ENCODE measurements around the gene RNLS.

DNA sequence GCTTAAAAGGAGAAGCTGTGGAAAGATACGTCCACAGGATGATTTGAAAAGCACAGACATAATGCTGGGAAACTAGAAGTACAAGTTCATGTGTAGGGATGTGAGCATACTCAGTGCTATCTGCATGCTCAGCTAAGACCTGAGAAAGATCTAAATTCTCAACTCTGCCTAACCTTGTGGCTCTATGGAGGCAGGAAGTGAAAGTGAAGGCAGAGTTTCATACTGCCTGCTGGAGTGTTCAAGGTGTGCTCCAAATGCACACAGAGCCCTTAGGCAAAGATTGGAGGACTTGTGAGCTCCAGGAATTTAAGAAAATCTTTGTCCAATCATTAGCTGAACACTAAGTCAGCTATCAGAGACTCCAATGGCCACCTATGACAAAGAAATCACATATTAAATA lies 190.9 kb downstream of the RNLS start:
- TF ChIP-seq, protein P1, sequence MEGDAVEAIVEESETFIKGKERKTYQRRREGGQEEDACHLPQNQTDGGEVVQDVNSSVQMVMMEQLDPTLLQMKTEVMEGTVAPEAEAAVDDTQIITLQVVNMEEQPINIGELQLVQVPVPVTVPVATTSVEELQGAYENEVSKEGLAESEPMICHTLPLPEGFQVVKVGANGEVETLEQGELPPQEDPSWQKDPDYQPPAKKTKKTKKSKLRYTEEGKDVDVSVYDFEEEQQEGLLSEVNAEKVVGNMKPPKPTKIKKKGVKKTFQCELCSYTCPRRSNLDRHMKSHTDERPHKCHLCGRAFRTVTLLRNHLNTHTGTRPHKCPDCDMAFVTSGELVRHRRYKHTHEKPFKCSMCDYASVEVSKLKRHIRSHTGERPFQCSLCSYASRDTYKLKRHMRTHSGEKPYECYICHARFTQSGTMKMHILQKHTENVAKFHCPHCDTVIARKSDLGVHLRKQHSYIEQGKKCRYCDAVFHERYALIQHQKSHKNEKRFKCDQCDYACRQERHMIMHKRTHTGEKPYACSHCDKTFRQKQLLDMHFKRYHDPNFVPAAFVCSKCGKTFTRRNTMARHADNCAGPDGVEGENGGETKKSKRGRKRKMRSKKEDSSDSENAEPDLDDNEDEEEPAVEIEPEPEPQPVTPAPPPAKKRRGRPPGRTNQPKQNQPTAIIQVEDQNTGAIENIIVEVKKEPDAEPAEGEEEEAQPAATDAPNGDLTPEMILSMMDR (IDR thresholded peaks at IDR 0.05; ENCODE audit: low read depth, low read length) = no peak
- no peak for TF ChIP-seq POLR2A (IDR thresholded peaks at IDR 0.05; ENCODE audit: extremely low read depth, insufficient read length)
- TF ChIP-seq, protein P2, sequence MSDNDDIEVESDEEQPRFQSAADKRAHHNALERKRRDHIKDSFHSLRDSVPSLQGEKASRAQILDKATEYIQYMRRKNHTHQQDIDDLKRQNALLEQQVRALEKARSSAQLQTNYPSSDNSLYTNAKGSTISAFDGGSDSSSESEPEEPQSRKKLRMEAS (IDR thresholded peaks at IDR 0.05; ENCODE audit: low read depth, low read length) = no peak
- TF ChIP-seq MYC (IDR thresholded peaks at IDR 0.05; ENCODE audit: low read depth, low read length) = no peak
